Upper lobe of right lung (tissue), 1 donor: ENCODE measurements around the gene ETNK2. TPM values are rescaled to one million over a fixed set of nuclear protein-coding genes. Genes with fewer than 3 reads are reported as not detected.

Experiments used
- ATAC-seq: fragments of 200-7000 bp; cut with Tn5 transposase; one replicate; pipeline ENCODE4 v1.9.1; 2020; ENCODE audit warnings: mild to moderate bottlenecking, moderate library complexity
- DNase-seq: peaks from one replicate; pipeline ENCODE4 v3.0.0-alpha.2; 2020
- H3K27ac ChIP-seq: fragments of 200-600 bp; one replicate; pipeline ENCODE4 v1.8.0; 2022
- H3K27me3 ChIP-seq: fragments of 200-600 bp; one replicate; pipeline ENCODE4 v1.8.0; 2022; ENCODE audit warnings: mild to moderate bottlenecking
- H3K36me3 ChIP-seq: fragments of 200-600 bp; one replicate; pipeline ENCODE4 v1.8.0; 2022
- H3K4me1 ChIP-seq: fragments of 200-600 bp; one replicate; pipeline ENCODE4 v1.8.0; 2022
- H3K4me3 ChIP-seq: fragments of 200-600 bp; one replicate; pipeline ENCODE4 v1.8.0; 2022; ENCODE audit warnings: mild to moderate bottlenecking
- H3K9me3 ChIP-seq: fragments of 200-600 bp; one replicate; pipeline ENCODE4 v1.8.0; 2022
- CTCF ChIP-seq: fragments of 200-600 bp; IDR thresholded peaks from one replicate; pipeline ENCODE4 v1.8.0; 2022; ENCODE audit warnings: antibody characterized with exemption
- intact Hi-C: fragments of 100-400 bp; cut with DNase I; formaldehyde crosslinking; loops from one replicate; pipeline ENCODE4 v1.11.0; 2022
- total RNA-seq: library from RNA; stranded (reverse); fragmentation: NEBNext Ultra II Directional; extraction: Animal tissue kit (Norgen Biotek cat#: 25700); gene quantifications from one replicate; pipeline ENCODE4 v1.2.1, GENCODE V29; 2021
- donor health status: DM: no; HTN: yes; CAD: no; lungs with severe emphysema.

ETNK2 gene
- total RNA-seq, 1 donor from 2014 or later: 3.6 TPM

- ATAC-seq (no peak), DNase-seq (no peak)
- Histone ChIP-seq H3K27me3 (no peaks in the 10 kb centered on the region), H3K27ac (no peak overlapping the region), H3K4me3 (no peak overlapping the region), H3K9me3 (no peaks in the 10 kb centered on the region), H3K4me1 (no peaks in the 10 kb centered on the region), H3K36me3 (no peaks in the 10 kb centered on the region)
- no peak for TF ChIP-seq CTCF
- intact Hi-C loops: no loop called here
These were observed 6.8 kb downstream of the ETNK2 start for GRCh38 chr1:204145033-204145504.

- no peak for TF ChIP-seq CTCF
- no peaks in the 10 kb centered on the region for H3K4me1 ChIP-seq
- H3K9me3 ChIP-seq: no peaks in the 10 kb centered on the region
- DNase-seq: no peak
- H3K4me3 ChIP-seq: no peak overlapping the region
- ATAC-seq: no peak
- no peaks in the 10 kb centered on the region for H3K27me3 ChIP-seq
- intact Hi-C loops: no loop called here
- H3K36me3 ChIP-seq: no peaks in the 10 kb centered on the region
- H3K27ac ChIP-seq: no peak overlapping the region
These were observed 8.4 kb downstream of the ETNK2 start for GRCh38 chr1:204143276-204144041.

DNA sequence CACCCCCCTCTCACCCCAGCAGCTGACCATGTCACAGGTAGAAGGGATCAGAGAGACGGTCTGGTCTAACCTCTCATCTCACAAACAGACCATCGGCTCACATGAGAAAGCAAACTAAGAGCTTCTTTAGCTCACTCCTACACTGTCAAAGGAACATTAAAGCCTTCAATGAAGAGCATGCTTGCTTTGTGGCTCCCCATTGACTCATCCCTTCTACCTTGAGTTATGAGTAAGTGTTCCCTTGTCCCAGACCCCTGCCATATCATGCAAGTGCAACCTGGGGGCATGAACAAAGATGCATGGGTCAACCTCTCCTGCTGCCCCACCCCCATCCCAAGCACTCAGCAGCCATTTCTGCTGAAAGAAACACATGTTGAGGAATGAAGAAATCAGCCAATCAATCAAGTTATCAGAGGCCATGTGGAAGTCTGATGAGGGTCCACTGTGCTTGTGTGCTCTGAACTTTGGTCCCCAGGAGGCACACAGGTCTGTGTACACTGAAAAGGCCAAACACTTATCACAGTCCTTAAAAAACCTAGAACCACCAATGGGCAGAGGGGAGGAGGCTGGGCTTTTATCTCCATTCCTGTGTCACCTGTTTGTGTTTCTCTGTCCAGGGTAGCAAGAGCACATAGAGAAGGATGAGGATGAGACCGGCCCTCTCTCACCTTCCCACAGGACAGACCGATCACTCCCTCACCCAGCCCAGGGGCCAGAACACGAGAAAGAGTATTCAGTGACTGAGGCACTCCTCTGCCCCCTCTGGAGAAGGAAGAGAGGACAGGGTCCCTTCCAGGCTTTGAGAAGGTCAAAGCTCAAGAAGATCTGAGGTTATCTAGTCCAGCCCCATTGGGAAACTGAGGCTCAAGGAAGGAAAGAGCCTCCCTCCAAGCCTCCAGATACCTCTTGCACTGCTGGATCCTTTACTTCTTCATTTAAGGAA is 9.5 kb downstream of the ETNK2 start:
- TF ChIP-seq CTCF: no peak
- no peak for ATAC-seq
- Histone ChIP-seq H3K4me1 (no peaks in the 10 kb centered on the region), H3K27me3 (no peaks in the 10 kb centered on the region), H3K27ac (no peak overlapping the region), H3K4me3 (no peak overlapping the region), H3K9me3 (no peaks in the 10 kb centered on the region), H3K36me3 (no peaks in the 10 kb centered on the region)
- no peak for DNase-seq
- intact Hi-C loops: no loop called here

DNA sequence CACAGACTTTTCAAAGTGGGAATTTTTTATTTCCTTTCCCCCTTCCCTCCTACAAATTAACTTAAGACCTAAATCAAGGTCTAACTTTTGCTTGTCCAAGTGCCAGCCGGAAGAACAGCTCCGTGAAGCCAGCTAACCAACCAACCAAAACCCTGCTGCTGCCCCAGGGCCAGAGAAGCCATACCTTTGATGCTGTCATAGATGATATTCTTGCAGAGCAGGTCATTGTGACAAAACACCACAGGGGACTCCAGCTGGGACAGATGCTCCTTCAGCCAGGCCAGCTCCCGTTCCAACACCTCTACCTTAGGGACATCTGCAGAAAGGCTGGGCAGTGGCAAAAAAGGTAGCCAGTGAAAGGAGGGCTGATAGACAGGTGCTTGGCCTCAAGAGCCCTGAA is 10.7 kb downstream of the ETNK2 start:
- intact Hi-C loops: no loop called here
- no peaks in the 10 kb centered on the region for H3K27me3 ChIP-seq
- no peak for ATAC-seq

DNA sequence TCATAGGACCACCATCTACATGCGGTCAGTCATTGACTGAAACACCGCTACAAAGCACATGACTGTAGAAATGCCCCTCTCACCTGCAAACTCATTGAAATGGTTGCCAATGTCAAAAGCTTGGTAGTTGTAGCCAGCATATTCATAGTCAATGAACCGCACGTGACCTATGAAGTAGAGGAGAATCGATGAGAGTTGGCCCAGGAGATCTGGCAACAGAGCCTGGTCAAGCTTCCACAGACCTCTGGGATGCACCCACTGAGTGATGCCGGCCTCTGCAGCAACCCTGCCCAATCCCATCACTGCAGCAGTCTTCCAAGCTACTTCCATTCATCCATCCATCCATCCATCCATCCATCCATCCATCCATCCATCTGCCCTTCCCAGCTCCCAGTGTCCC is 11.9 kb downstream of the ETNK2 start:
- Histone ChIP-seq H3K27ac (no peak overlapping the region), H3K9me3 (no peaks in the 10 kb centered on the region), H3K4me1 (no peaks in the 10 kb centered on the region), H3K4me3 (no peak overlapping the region), H3K27me3 (no peaks in the 10 kb centered on the region), H3K36me3 (no peaks in the 10 kb centered on the region)
- TF ChIP-seq CTCF: no peak
- no peak for ATAC-seq
- intact Hi-C loops: no loop called here
- DNase-seq: no peak

More for the DNA sequence above, 10.7 kb downstream of the ETNK2 start:
- no peak for TF ChIP-seq CTCF
- DNase-seq: no peak
- Histone ChIP-seq H3K36me3 (no peaks in the 10 kb centered on the region), H3K27ac (no peak overlapping the region), H3K4me1 (no peaks in the 10 kb centered on the region), H3K4me3 (no peak overlapping the region), H3K9me3 (no peaks in the 10 kb centered on the region)
